Calu3 (cell line): Measurements from ENCODE around the gene FBXO10. TPM values are rescaled to one million over a fixed set of nuclear protein-coding genes. Genes with fewer than 3 reads are reported as not detected.

Experiments
- BruUV-seq: library from RNA; stranded (reverse); fragments of 400-500 nt; replicated peaks from 2 replicates; lab custom pipeline; 2021; lab: Mats Ljungman, UMichigan
- CTCF ChIA-PET: fragments of 300-600 bp; sonication (Branson Sonifier 250); formaldehyde crosslinking; loops from one replicate; lab custom pipeline; 2022; ENCODE audit warnings: antibody characterized with exemption; lab: Charles Lee
- DNase-seq: peaks from one replicate; pipeline ENCODE4 v3.0.0; 2022
- H3K27ac Mint-ChIP-seq: one replicate; pipeline ENCODE4 v1.8.0; 2022; ENCODE audit warnings: mixed read lengths; ENCODE audit not compliant: unreplicated experiment
- H3K27me3 Mint-ChIP-seq: one replicate; pipeline ENCODE4 v1.8.0; 2022; ENCODE audit warnings: mixed read lengths; ENCODE audit not compliant: unreplicated experiment
- H3K36me3 Mint-ChIP-seq: one replicate; pipeline ENCODE4 v1.8.0; 2022; ENCODE audit warnings: mild to moderate bottlenecking, moderate library complexity, mixed read lengths; ENCODE audit not compliant: insufficient read depth, unreplicated experiment
- H3K4me1 Mint-ChIP-seq: one replicate; pipeline ENCODE4 v1.8.0; 2022; ENCODE audit warnings: mild to moderate bottlenecking, low read depth, mixed read lengths; ENCODE audit not compliant: unreplicated experiment
- H3K4me3 Mint-ChIP-seq: one replicate; pipeline ENCODE4 v1.8.0; 2022; ENCODE audit warnings: mild to moderate bottlenecking, low read depth, moderate library complexity, mixed read lengths; ENCODE audit not compliant: unreplicated experiment
- H3K9me3 Mint-ChIP-seq: one replicate; pipeline ENCODE4 v1.8.0; 2022; ENCODE audit warnings: low read depth, mixed read lengths; ENCODE audit not compliant: unreplicated experiment
- CTCF ChIP-seq: fragments of 200-600 bp; IDR thresholded peaks from one replicate; pipeline ENCODE4 v1.8.0; 2022; ENCODE audit warnings: antibody characterized with exemption; ENCODE audit not compliant: unreplicated experiment
- intact Hi-C: fragments of 100-400 bp; cut with micrococcal nuclease; formaldehyde crosslinking; loops from one replicate; pipeline ENCODE4 v1.10.0; 2022; ENCODE audit not compliant: unreplicated experiment
- total RNA-seq: library from RNA; stranded (reverse); gene quantifications from 2 replicates; pipeline ENCODE4 v1.2.3, GENCODE V29; 2022

FBXO10 gene
- total RNA-seq, 1 experiment from 2014 or later: 0.94 TPM

- no peak for DNase-seq
- Mint-ChIP-seq H3K4me1 (no peaks in the 10 kb centered on the region), H3K27me3 (no peaks in the 10 kb centered on the region), H3K4me3 (no peak overlapping the region), H3K36me3 (no peaks in the 10 kb centered on the region), H3K27ac (no peak overlapping the region), H3K9me3 (no peaks in the 10 kb centered on the region)
- no TSS peak for BruUV-seq
- no peak for TF ChIP-seq CTCF
- intact Hi-C loops: no loop called here
- CTCF ChIA-PET: no interaction called here
Measured at GRCh38 chr9:37563806-37564513, 12.2 kb downstream of the FBXO10 start.

GRCh38 chr9:37562826-37563225, 13.4 kb downstream of the FBXO10 start:
- intact Hi-C loops: no loop called here
- Mint-ChIP-seq H3K27ac (no peak overlapping the region), H3K9me3 (no peaks in the 10 kb centered on the region), H3K4me1 (no peaks in the 10 kb centered on the region), H3K4me3 (no peak overlapping the region), H3K27me3 (no peaks in the 10 kb centered on the region), H3K36me3 (no peaks in the 10 kb centered on the region)
- no TSS peak for BruUV-seq
- CTCF ChIA-PET: no interaction called here
- no peak for TF ChIP-seq CTCF
- no peak for DNase-seq

- BruUV-seq: no TSS peak
- Mint-ChIP-seq H3K36me3 (no peaks in the 10 kb centered on the region), H3K9me3 (no peaks in the 10 kb centered on the region), H3K4me3 (no peak overlapping the region), H3K27ac (no peak overlapping the region), H3K27me3 (no peaks in the 10 kb centered on the region), H3K4me1 (no peaks in the 10 kb centered on the region)
- CTCF ChIA-PET: no interaction called here
- intact Hi-C loops: no loop called here
- DNase-seq: no peak
- no peak for TF ChIP-seq CTCF
Measured at GRCh38 chr9:37561682-37562081, 14.5 kb downstream of the FBXO10 start.

GRCh38 chr9:37559855-37560592, 16.2 kb downstream of the FBXO10 start:
- CTCF ChIA-PET: no interaction called here
- DNase-seq: no peak
- no peaks in the 10 kb centered on the region for H3K27me3 Mint-ChIP-seq
- no peaks in the 10 kb centered on the region for H3K36me3 Mint-ChIP-seq
- no peak overlapping the region for H3K4me3 Mint-ChIP-seq
- no peak overlapping the region for H3K27ac Mint-ChIP-seq
- H3K4me1 Mint-ChIP-seq: no peaks in the 10 kb centered on the region
- intact Hi-C loops: no loop called here
- no peak for TF ChIP-seq CTCF
- H3K9me3 Mint-ChIP-seq: no peaks in the 10 kb centered on the region
- BruUV-seq: no TSS peak
